Loucy (cell line): ENCODE measurements around the gene SLC51A.

Experiments
- H2AFZ ChIP-seq: fragments of 200-600 bp; sonication (generic); 2 replicates; pipeline ENCODE4 v1.6.0; 2016; ENCODE audit warnings: antibody characterized with exemption, mild to moderate bottlenecking, low read length, moderate library complexity
- H3F3A ChIP-seq: fragments of 200-600 bp; 2 replicates; pipeline ENCODE4 v1.6.0; 2016; ENCODE audit warnings: antibody characterized with exemption, low read depth, mild to moderate bottlenecking
- H3K27me3 ChIP-seq: fragments of 200-600 bp; sonication (generic); 2 replicates; pipeline ENCODE4 v1.6.1; 2014; ENCODE audit warnings: low read length, mild to moderate bottlenecking; ENCODE audit not compliant: insufficient read depth, poor library complexity, severe bottlenecking
- H3K36me3 ChIP-seq: fragments of 200-600 bp; sonication (generic); 2 replicates; pipeline ENCODE4 v1.6.1; 2016; ENCODE audit warnings: low read length; ENCODE audit not compliant: insufficient read depth
- H3K4me1 ChIP-seq: fragments of 200-600 bp; sonication (generic); 2 replicates; pipeline ENCODE4 v1.5.1; 2014; ENCODE audit warnings: low read length, mild to moderate bottlenecking; ENCODE audit not compliant: insufficient read depth, poor library complexity, severe bottlenecking
- H3K4me2 ChIP-seq: fragments of 200-600 bp; sonication (generic); 2 replicates; pipeline ENCODE4 v1.6.0; 2014; ENCODE audit warnings: antibody characterized with exemption, low read length, low read depth, mild to moderate bottlenecking; ENCODE audit not compliant: poor library complexity, severe bottlenecking
- H3K4me3 ChIP-seq: fragments of 200-600 bp; sonication (generic); 2 replicates; pipeline ENCODE4 v1.5.1; 2014; ENCODE audit warnings: low read length, mild to moderate bottlenecking, mixed read lengths; ENCODE audit not compliant: poor library complexity, severe bottlenecking
- H3K79me2 ChIP-seq: fragments of 200-600 bp; sonication (generic); 2 replicates; pipeline ENCODE4 v1.6.1; 2014; ENCODE audit warnings: low read length; ENCODE audit not compliant: insufficient read depth
- H3K9ac ChIP-seq: fragments of 200-600 bp; sonication (generic); 2 replicates; pipeline ENCODE4 v1.6.0; 2014; ENCODE audit warnings: mild to moderate bottlenecking, low read depth, low read length, moderate library complexity; ENCODE audit not compliant: poor library complexity, severe bottlenecking
- H3K9me2 ChIP-seq: fragments of 200-600 bp; sonication (generic); replicated peaks from 2 replicates; pipeline ENCODE4 v1.6.1; 2016; ENCODE audit warnings: low read depth, low read length, mixed read lengths
- H3K9me3 ChIP-seq: fragments of 200-600 bp; sonication (generic); 2 replicates; pipeline ENCODE4 v1.6.1; 2014; ENCODE audit warnings: mild to moderate bottlenecking, antibody characterized with exemption, low read length, low read depth; ENCODE audit not compliant: insufficient read depth
- H4K20me1 ChIP-seq: fragments of 200-600 bp; sonication (generic); 2 replicates; pipeline ENCODE4 v1.6.0; 2014; ENCODE audit warnings: antibody characterized with exemption, low read length, mild to moderate bottlenecking; ENCODE audit not compliant: insufficient read depth, poor library complexity, severe bottlenecking
- EZH2phosphoT487 ChIP-seq: fragments of 200-600 bp; IDR thresholded peaks from 2 replicates; pipeline ENCODE4 v1.6.1; 2018; ENCODE audit warnings: antibody characterized with exemption, mild to moderate bottlenecking, moderate library complexity, borderline replicate concordance
- TF ChIP-seq, protein P1 (sequence below): fragments of 200-600 bp; sonication (generic); conservative IDR thresholded peaks from 2 replicates; pipeline ENCODE4 v1.5.1; 2014; ENCODE audit warnings: mild to moderate bottlenecking, antibody characterized with exemption, low read length

The SLC51A gene

DNA sequence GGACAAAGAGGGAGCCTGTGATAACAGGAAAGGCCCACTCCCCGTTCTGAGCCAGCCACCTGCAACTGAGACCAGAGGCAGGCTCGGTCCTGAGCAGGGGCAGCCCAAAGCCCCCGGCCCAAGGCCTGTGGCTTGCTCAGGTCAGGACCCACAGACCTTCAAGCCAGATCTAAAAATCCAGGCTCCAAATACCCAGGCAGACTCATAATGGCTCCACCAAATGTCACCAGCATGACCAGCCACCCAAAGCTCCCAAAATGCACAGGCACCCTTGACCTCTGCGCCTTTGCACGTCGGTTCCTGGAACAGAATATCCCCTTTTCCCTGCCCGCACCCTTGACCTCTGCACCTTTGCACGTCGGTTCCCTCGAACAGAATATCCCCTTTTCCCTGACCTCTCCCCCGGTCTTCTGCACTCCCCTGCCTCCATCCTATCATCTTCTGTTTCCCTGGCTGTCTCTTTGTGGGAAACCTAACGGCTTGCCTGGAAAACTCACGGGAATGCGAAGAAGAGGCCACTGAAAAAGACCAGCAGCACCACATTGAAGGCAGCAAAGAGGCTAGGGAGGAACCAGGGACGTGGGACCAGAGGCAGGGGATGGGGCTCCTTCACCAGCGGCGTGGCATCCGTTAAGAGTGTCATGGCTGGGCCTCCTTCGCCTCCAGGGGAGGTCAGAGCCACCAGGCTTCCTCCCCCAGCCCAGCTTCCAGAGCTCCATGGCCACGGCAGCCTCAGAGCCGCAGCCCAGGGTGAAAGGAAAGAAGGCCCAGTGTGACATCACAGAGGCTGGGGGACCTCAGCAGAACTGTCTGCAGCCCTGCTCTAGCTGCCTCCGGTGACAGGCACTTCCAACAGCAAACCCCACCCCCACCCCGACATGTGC lies 5.4 kb upstream of the SLC51A start, which contains the start of gene ZDHHC19:
ZDHHC19 (minus strand) TSS at position 728 of the 884 bp plus-strand sequence; CDS start at position 643, 85 bp downstream.
- no peaks in the 10 kb centered on the region for H3K79me2 ChIP-seq
- H3F3A ChIP-seq, result no peaks in the 10 kb centered on the region
- H3K9me3 ChIP-seq, result no peaks in the 10 kb centered on the region
- H3K4me3 ChIP-seq, result no peak within 1 kb of the TSS
- TF ChIP-seq, protein P1, sequence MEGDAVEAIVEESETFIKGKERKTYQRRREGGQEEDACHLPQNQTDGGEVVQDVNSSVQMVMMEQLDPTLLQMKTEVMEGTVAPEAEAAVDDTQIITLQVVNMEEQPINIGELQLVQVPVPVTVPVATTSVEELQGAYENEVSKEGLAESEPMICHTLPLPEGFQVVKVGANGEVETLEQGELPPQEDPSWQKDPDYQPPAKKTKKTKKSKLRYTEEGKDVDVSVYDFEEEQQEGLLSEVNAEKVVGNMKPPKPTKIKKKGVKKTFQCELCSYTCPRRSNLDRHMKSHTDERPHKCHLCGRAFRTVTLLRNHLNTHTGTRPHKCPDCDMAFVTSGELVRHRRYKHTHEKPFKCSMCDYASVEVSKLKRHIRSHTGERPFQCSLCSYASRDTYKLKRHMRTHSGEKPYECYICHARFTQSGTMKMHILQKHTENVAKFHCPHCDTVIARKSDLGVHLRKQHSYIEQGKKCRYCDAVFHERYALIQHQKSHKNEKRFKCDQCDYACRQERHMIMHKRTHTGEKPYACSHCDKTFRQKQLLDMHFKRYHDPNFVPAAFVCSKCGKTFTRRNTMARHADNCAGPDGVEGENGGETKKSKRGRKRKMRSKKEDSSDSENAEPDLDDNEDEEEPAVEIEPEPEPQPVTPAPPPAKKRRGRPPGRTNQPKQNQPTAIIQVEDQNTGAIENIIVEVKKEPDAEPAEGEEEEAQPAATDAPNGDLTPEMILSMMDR, result no peak
- no peak for TF ChIP-seq EZH2phosphoT487
- no peak within 1 kb of the TSS for H3K9ac ChIP-seq
- no peaks in the 10 kb centered on the region for H3K36me3 ChIP-seq
- H3K27me3 ChIP-seq, result no peaks in the 10 kb centered on the region
- no peaks in the 10 kb centered on the region for H3K9me2 ChIP-seq
- no peak within 1 kb of the TSS for H2AFZ ChIP-seq
- H4K20me1 ChIP-seq, result no peaks in the 10 kb centered on the region
- H3K4me1 ChIP-seq, result no peaks in the 10 kb centered on the region
- H3K4me2 ChIP-seq, result no peak within 1 kb of the TSS

- H3K4me2 ChIP-seq, result no peak overlapping the region
- H3K9me3 ChIP-seq, result no peaks in the 10 kb centered on the region
- H3F3A ChIP-seq, result no peaks in the 10 kb centered on the region
- H3K79me2 ChIP-seq, result no peaks in the 10 kb centered on the region
- peaks cover 26% of the 10 kb centered on the region for H3K4me1 ChIP-seq
- no peak overlapping the region for H2AFZ ChIP-seq
- no peak for TF ChIP-seq EZH2phosphoT487
- TF ChIP-seq, protein P1, result no peak
- H3K9ac ChIP-seq, result no peak overlapping the region
- no peaks in the 10 kb centered on the region for H3K36me3 ChIP-seq
- no peak overlapping the region for H3K4me3 ChIP-seq
- H3K9me2 ChIP-seq, result no peaks in the 10 kb centered on the region
- H3K27me3 ChIP-seq, result no peaks in the 10 kb centered on the region
- no peaks in the 10 kb centered on the region for H4K20me1 ChIP-seq
These were observed 1.4 kb upstream of the SLC51A start for GRCh38 chr3:196214783-196215441.

DNA sequence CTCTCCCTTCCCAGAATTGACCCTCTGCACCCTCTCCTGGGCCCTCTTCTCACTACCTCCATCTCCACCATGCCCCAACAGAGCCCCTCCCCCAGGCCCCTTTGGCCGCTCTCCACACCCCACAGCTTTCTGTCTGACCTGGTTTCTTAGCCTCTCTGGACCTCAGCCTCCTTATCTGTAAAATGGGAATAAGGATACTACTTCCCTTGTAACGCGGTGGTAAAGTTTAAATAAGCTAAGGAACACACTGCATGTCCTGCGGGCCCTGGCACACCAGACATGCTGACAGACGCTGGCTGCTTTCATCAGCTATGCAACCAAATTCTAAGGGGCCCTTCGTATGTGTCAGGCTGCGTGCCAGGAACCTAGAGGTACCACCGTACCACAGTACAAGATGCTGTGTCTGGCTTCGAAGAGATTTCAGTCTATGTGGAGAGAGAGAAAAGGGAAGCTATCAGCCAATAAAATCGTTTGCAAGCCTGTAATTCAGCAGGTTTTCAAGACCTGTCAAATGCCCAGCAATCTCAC lies 777 bp upstream of the SLC51A start:
- H3K36me3 ChIP-seq, result no peaks in the 10 kb centered on the region
- H3K4me3 ChIP-seq, result no peak overlapping the region
- no peak overlapping the region for H3K4me2 ChIP-seq
- TF ChIP-seq, protein P1, result no peak
- TF ChIP-seq EZH2phosphoT487, result no peak
- H3K27me3 ChIP-seq, result no peaks in the 10 kb centered on the region
- H3K9me3 ChIP-seq, result no peaks in the 10 kb centered on the region
- no peaks in the 10 kb centered on the region for H4K20me1 ChIP-seq
- H2AFZ ChIP-seq, result no peak overlapping the region
- H3K9me2 ChIP-seq, result no peaks in the 10 kb centered on the region
- no peaks in the 10 kb centered on the region for H3F3A ChIP-seq
- no peaks in the 10 kb centered on the region for H3K79me2 ChIP-seq
- H3K4me1 ChIP-seq, result peaks cover 29% of the 10 kb centered on the region
- H3K9ac ChIP-seq, result no peak overlapping the region
